NCI-H146 treated with DMSO at 0.1 percent for 48 hours (cell line): ENCODE results near the gene NPIPB9.
"Not testable (repeated sequence)": the region's sequence is repeated elsewhere in the genome, so short reads cannot be mapped to it uniquely, and the experiment has no call there.

Source experiments
- DNase-seq: peaks from one replicate; lab custom pipeline; 2025; ENCODE audit not compliant: unreplicated experiment; lab: John Stamatoyannopoulos, UW

The NPIPB9 gene

DNA sequence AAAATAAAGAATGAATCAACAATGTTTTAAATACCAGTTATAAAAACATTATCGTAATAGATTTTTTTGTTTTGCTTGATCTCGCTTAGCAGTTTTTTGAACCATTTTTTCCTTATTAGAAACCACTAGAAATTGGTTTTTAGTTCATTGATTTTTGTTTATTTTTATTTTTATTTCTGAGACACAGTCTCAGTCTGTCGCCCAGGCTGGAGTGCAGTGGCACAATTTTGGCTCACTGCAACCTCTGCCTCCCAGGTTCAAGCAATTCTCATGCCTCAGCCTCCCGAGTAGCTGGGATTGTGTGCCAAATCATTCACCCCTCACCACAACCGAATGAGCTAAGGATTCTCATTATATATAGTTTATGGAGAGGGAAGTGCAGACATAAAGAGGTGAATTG lies at the start of gene NPIPB9:
Gene NPIPB9, plus strand, starts transcription at position 301 of the 400 bp plus-strand sequence.
- DNase-seq: not testable (repeated sequence)

DNA sequence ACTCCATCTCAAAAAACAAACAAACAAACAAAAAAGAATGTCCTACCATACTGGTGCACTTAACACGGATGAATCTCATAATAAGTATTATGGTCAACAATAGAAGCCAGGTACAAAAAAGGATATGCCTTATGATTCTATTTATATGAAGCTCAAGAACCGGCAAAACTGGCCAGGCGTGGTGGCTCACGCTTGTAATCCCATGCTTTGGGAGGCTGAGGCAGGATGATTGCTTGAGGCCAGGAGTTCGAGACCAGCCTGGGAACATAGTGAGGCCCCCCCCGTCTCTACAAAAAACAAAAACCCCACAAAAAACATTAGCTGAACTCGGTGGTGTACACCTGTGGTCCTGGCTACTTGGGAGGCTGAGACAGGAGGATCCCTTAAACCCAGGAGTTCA lies 47.3 kb upstream of the NPIPB9 start:
- DNase-seq: not testable (repeated sequence)

GRCh38 chr16:28711220-28712083 lies 40.1 kb upstream of the NPIPB9 start, which contains the start of gene EIF3C:
Gene EIF3C, plus strand, starts transcription at chr16:28711464. Its CDS starts 223 bp downstream, at chr16:28711687.
- DNase-seq: not testable (repeated sequence)

DNA sequence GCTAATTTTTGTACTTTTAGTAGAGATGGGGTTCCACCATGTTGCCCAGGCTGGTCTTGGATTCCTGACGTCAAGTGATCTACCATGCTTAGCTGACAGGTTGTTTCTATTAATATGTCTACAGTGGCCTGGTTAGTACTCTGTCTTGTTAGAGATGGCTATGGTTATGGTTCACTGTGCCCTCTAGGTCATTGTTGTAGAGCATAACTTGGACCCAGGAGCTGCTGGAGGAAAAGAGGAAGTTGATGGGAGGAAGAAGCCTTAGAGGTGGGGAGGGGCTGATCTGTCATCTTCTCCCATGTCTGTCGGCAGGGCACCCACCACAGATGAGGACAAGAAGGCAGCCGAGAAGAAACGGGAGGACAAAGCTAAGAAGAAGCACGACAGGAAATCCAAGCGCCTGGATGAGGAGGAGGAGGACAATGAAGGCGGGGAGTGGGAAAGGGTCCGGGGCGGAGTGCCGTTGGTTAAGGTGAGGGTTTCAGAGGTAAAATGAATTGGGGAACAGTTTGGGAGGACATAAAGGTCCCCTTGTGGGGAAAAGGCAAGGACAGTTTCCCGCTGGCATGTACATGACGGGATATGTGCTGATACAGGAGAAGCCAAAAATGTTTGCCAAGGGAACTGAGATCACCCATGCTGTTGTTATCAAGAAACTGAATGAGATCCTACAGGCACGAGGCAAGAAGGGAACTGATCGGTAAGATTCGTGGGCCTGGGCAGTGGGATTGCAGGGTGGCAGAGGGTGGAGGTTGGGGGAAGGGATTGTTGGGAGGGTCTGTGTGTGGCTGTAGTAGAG lies 28.5 kb upstream of the NPIPB9 start:
- not testable (repeated sequence) for DNase-seq

- not testable (repeated sequence) for DNase-seq
Measured at GRCh38 chr16:28731253-28731652, 20.3 kb upstream of the NPIPB9 start.

GRCh38 chr16:28732455-28733124 lies 19.0 kb upstream of the NPIPB9 start:
- not testable (repeated sequence) for DNase-seq

- not testable (repeated sequence) for DNase-seq
Measured at GRCh38 chr16:28739787-28740186, 11.8 kb upstream of the NPIPB9 start.

DNA sequence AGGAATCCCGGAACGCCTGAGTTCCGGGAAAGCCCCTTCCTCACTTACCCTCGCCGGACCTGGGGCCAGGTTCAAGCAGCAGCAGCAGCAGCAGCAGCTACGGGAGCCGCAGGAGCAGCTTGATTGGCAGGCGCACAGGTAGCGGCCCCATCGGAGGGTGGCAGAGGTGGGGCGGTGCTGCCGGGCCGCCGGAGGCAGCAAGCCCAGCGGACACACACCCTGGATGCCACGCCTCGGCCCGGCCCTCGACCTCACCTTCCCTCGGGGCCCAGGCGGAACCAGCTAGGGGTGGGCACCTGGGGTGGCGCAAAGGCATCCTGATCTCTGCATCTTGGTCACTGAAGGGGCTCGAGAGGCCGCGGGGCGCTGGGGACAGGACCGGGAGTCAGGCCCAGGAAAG lies 11.0 kb upstream of the NPIPB9 start:
- DNase-seq: not testable (repeated sequence)

DNA sequence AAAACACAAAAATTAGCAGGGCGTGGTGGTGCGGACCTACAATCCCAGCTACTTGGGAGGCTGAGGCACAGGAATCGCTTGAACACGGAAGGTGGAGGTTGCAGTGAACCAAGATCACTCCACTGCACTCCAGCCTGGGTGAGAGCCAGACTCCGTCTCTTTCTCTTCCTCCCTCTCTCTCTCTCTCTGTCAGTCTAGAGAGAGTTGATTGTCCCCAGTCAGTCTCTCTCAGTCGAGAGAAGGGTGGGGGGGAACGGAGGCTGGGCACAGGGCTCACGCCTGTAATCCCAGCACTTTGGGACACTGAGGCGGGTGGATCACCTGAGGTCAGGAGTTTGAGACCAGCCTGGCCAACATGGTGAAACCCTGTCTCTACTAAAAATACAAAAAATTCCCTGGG lies 10.3 kb upstream of the NPIPB9 start:
- not testable (repeated sequence) for DNase-seq

GRCh38 chr16:28746618-28747350 lies 4.8 kb upstream of the NPIPB9 start:
- not testable (repeated sequence) for DNase-seq

DNA sequence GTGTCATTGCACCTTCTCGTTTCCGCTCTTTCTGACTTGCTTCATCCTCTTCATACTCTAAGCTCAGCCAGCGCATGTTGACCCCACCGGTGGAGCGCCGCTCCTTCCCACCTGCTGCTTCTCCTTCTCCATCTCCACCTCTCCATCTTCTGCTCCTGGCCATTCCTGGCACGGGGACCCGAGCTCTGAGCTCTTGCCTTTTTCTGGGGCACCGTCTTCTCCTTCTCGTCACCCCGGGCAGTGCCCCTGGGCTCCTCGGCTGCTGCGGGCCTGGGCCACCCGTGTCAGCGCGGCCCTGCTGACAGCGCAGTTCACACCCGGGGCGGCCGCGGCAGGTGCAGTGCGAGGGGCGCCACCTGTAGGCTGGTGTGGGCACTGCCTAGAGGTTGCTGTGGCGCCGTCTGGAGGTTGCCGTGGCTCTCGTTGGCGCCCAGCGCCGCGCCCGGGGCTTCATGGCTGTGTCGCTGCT lies 1.6 kb upstream of the NPIPB9 start:
- not testable (repeated sequence) for DNase-seq

DNA sequence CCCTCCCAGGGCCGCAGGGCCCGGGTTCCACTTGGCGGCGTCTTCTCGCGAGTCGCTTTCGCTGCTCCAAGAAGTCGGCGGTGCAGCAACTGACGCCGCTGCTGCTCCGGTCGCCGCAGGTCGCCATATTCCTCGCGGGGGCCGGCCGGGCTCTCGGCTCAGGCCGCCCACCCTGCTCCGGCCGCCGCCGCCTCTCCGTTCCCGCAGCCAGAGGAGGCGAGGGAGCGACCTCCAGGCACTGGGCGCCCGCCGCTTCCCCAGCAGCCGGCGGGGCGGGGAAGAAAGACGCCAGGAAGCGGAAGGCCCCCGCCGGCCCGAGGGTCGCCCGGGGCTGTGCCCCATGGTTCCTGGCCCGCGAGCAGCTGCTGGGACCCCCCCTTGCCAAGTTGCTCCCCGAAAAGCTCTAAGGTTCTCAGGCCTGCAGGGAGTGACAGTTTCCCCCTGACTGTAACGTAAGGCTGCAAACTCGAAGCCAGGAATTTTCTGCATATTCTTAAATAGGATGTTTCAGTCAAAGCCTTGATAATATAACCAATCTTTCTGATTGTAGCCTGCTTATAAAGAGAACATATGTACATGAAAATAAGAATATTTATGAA lies 1.0 kb upstream of the NPIPB9 start:
- DNase-seq: not testable (repeated sequence)

DNA sequence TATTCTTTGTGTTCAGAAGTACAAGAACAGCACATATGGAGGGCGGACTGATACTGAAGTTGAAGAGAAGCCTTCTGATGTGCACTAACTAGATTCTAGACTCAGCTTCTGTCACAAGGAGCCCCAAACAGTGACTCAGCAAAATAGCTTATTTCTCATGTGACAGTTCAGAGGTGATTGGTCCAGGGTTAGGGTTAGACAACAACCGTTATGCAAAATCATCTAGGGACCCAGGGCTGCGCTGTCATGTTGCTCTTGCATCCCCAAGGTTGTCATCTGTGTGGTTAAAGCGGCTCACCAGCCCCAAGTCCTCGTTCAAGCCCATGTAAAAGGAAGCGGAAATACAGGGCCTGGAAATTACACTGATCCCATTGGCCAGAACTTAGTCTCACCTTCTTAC lies 30.1 kb downstream of the NPIPB9 start:
- DNase-seq: not testable (repeated sequence)

DNA sequence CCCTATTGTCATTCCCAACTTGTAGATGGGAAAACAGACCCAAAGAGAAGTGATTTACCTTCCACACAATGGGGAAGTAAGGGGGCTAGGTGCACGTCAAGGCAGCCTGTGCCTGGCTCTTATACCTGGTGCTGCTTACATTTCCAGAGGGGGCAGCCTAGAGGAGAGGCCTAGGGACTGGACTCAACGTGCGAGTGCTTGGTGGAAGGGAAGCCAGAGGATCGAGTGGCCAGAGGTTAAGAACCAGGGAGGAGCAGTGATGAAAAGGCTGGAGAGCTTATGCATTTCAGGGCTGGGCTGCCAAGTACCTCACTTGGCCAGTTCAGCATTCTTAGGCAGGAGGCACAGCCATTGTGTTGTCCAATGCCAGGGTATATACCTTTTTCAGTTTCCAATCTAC lies 30.8 kb downstream of the NPIPB9 start:
- DNase-seq: not testable (repeated sequence)

DNA sequence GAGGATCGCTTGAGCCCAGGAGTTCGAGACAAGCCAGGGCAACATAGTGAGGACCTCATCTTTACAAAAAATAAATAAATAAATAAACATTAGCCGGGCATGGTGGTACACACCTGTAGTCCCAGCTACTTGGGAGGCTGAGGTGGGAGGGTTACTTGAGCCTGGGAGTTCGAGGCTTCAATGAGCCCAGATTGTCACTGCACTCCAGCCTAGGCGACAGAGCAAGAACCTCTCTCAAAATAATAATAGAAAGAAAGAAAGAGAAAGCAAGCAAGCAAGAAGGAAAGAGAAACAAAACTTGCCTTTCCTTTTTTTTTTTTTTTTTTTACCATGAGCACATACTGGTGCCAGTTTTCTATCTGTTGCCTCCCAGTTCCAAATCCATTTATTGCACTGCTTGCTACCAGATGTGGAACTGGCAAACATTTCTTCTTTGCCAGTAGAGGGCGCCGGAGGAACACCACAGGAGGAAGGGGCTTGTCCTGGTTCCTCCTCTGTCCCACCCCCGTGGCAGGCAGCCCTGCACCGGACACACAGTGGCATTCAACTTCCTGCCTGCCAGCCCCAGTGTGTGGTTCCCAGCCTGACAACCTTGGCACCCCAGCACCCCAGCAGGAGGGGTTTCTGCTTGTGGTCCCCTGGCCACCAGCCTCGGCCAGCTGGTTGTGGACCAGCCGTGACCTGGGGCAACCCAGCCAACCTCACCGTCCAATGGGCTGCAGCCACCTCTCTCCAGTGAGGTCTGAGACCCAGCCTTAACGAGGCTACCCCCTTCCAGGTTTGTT lies 50.8 kb downstream of the NPIPB9 start:
- DNase-seq: not testable (repeated sequence)

DNA sequence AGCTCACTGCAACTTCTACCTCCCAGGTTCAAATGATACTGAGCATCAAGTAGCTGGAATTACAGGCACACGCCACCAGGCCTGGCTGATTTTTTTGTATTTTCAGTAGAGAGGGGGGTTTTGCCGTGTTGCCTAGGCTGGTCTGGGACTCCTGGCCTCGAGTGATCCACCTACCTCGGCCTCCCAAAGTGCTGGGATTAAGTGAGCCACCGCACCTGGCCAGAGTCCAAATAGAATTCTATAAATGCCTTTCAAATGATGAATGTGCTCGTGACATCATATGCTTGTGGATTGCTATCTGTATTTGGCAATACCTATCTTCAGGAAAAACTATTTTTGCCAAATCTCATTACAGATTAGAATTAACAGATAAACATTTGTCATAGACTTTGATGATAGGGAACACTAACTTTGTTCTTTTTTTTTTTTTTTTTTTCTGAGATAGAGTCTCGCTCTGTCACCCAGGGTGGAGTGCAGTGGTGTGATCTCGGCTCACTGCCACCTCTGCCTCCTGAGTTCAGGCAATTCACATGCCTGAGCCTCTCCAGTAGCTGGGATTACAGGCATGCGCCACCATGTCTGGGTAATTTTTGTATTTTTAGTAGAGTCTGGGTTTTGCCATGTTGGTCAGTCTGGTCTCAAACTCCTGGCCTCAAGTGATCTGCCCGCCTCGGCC lies 56.0 kb downstream of the NPIPB9 start:
- not testable (repeated sequence) for DNase-seq

DNA sequence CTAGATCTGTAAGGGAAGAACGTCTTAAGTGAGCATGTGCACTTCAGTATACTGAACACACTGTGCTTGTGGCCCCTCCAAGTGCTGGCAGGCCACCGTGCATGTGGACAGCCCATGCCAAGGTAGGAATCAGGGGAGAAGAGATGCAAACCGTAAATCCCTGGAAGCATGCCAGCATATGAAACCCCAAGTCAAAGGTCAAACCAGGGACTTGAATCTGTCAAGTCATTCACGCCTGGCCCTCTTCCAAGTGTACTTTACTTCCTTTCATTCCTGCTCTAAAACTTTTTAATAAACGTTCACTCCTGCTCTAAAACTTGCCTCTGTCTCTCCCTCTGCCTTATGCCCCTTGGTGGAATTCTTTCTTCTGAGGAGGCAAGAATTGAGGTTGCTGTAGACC lies 68.4 kb downstream of the NPIPB9 start:
- DNase-seq: no peak

DNA sequence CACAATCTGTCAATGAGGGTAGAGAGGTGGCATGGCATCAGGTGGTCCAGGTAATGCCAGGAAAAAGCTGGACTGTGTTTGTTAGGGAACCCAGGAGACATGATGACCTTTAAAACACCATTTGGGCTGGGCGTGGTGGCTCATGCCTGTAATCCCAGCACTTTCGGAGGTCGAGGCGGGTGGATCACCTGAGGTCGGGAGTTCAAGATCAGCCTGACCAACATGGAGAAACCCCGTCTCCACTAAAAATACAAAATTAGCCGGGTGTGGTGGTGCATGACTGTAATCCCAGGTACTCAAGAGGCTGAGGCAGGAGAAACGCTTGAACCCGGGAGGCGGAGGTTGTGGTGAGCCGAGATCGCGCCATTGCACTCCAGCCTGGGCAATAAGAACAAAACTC lies 69.0 kb downstream of the NPIPB9 start:
- DNase-seq: not testable (repeated sequence)
